Activated CD8-positive, alpha-beta memory T cell treated with anti-CD3 and anti-CD28 coated beads, Interleukin-2, amount 50 U/mL, for 24 hours (primary cell): ENCODE data around the gene SNX6.
"Not testable (repeated sequence)": the region's sequence is repeated elsewhere in the genome, so short reads cannot be mapped to it uniquely, and the experiment has no call there.

ENCODE experiments used
- DNase-seq: peaks from one replicate; pipeline ENCODE4 v3.0.0-alpha.2; 2020; ENCODE audit errors: extremely low read depth

The SNX6 gene

GRCh38 chr14:34521071-34521470 lies 108.9 kb downstream of the SNX6 start:
- DNase-seq, result not testable (repeated sequence)

GRCh38 chr14:34520304-34520970 lies 109.5 kb downstream of the SNX6 start:
- DNase-seq, result not testable (repeated sequence)
